NCI-H748 treated with DMSO at 0.1 percent for 48 hours (cell line): Measurements from ENCODE around the gene FABP6.
"Not testable (repeated sequence)": the region's sequence is repeated elsewhere in the genome, so short reads cannot be mapped to it uniquely, and the experiment has no call there.

Source experiments
- DNase-seq: peaks from one replicate; lab custom pipeline; 2025; lab: John Stamatoyannopoulos, UW

Gene FABP6

DNA sequence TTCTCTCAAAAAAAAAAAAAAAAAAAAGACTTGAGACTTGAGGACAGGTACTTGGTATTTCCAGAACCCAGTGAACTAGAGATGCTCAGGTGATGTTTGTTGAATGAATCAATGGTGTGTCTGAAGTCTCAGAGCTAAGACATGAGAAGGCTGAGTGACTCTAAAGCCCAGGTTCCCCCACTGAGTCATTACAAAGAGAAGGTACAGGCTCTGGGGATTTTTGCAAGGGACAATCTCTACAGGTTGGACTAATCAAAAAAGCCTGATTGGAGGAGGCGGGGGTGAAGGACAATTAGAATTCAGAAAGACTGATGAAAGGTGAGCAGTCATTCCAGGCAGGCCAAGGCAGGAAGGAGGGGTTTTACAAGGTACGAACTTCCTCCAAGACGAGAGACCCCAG lies 8.2 kb upstream of the FABP6 start:
- DNase-seq: no peak

GRCh38 chr5:160227012-160227411 lies 2.3 kb upstream of the FABP6 start:
- DNase-seq: no peak

- no peak for DNase-seq
Observed at GRCh38 chr5:160230686-160231527, 1.6 kb downstream of the FABP6 start.

DNA sequence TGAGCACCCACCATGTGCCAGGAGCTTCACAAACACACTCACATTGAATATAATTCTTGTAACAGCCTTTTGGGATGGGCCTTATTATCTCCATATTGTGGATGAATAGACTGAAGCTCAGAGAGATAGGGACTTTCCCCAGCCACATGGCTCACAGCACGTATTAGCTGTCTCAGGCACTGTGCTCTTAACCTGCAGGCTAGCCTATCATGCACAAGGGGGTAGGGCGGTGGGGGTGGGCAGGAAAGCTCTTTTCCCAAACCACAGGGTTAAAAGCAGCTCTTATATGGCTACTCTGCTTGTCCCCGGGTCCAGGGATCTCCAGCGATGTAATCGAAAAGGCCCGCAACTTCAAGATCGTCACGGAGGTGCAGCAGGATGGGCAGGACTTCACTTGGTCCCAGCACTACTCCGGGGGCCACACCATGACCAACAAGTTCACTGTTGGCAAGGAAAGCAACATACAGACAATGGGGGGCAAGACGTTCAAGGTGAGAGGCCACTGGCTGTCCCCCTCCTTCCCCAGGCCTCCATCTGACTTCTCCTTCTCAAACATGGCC lies 2.6 kb downstream of the FABP6 start:
- no peak for DNase-seq

- DNase-seq: no peak
Observed at GRCh38 chr5:160233215-160233614, 3.9 kb downstream of the FABP6 start.

DNA sequence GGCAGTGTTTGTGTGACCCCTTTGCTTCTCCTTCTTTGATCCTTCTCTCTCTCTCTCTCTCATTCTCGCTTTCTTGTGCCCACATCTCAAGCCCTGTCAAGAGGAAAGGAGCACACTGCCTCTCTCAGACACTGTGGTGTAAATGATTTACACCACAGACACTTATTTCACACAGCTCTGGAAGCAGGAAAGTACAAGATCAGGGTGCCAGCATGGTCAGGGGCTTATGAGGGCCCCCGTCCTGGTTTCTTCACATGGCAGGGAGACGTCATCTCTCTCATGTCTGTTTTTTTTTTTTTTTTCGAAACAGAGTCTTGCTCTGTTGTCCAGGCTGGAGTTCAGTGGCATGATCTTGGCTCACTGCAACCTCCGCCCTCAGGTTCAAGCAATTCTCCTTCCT lies 6.4 kb downstream of the FABP6 start:
- DNase-seq: no peak

GRCh38 chr5:160237571-160238093 lies 8.3 kb downstream of the FABP6 start:
- DNase-seq: no peak

GRCh38 chr5:160240350-160240749 lies 11.0 kb downstream of the FABP6 start:
- DNase-seq: no peak

DNA sequence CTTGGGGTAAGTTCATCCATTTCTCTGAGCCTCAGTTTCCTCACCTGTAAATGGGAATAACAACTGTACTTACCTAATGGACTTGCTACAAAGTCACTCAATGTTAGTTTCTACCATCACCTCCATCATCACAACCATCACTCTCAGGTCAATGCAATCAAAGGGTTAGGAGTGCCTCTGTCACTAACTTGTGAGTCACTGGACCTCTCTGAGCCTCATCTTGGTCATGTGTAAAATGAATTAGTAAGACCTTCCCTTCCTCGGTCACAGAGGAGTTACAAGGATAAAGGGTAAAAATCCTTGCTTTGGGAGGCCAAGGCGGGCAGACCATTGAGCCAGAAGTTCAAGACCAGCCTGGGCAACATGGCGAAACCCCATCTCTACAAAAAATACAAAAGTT lies 12.8 kb downstream of the FABP6 start:
- DNase-seq: no peak

DNA sequence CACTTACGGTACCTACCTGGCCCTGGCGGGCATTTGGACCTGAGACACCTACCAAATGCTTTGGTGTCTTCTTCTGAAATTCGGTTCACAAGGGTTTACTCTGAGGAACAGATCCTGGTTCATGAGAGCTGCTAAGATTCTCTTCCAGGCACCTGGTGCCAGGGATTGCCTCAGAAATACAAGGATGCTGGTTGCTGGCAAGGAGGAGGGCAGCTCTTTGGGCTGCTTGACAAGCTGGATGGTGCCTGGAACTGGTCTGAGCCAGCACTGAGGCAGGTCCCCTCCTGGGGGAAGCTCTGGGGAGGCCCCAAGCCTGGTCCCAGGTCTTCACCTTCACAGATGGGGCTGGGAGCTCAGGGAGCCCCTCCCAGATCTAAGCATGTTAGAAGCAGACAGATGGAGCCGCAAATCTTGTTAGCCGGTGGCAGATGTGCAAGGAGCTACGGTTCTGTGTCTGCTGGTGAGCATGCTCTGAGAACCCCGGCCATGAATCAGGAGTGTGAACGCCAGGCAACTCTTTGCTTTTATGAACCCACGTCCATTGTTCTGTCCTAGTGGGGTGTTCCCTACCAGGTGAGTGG lies 16.3 kb downstream of the FABP6 start:
- no peak for DNase-seq

GRCh38 chr5:160249570-160249969 lies 20.3 kb downstream of the FABP6 start:
- DNase-seq: not testable (repeated sequence)

GRCh38 chr5:160250226-160250625 lies 20.9 kb downstream of the FABP6 start:
- DNase-seq: no peak

GRCh38 chr5:160250826-160251225 lies 21.5 kb downstream of the FABP6 start:
- no peak for DNase-seq

- DNase-seq: no peak
Observed at GRCh38 chr5:160251406-160252155, 22.3 kb downstream of the FABP6 start.

DNA sequence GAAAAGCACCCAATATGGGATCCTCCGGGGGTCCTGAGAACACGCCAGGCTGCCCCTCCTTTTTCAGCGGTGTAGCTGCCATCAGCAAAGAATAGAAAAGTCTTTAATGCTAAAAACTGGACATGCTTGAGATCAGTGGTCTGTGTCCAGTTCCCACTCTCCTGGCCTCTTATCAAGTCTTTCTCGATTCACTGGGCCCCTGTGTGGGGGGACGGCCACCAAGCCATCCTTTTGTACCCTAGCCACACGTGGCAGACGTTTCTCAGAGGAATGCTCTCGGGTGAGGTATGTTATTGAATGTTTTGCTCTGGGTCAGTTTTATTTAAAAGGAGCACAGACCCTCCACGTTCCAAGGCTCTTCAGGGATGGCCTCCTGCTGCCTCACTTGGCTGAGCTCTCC lies 23.6 kb downstream of the FABP6 start:
- no peak for DNase-seq

DNA sequence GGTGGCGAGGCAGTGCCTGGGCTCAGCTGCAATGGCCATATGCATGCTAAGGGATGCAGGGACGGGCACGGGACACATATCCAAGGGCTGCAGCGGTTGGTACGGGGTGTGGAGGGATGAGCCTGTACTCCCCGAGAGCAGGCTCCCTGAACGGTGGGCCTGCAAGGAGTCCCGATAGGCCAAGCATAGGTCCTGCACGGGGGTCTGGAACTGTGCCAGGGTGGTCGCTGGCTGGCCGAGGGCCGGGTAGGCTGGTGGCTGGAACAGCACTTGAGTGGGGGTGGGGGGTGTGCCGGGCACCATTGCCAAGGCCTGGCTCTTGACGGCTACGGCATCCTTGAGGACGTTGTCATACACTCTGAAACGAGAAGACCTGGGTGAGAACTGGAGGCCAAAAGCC lies 24.1 kb downstream of the FABP6 start:
- DNase-seq: no peak

DNA sequence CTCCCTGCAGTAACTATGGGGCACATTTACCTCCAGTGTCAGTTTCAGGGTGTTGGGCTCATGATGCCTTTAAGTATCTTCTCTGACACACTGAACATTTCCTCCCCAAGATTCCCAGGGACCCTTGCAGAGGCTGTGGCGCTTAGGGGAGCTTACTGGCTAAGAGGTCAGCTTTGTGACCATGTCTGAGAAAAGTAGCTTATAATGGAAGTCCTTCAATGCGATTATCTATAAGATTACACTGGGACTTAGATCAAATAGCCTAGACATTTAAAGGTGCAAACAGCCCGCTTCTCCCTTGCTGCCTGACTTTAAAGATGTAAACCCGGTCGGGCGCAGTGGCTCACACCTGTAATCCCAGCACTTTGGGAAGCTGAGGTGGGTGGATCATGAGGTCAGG lies 25.4 kb downstream of the FABP6 start:
- DNase-seq: no peak

DNA sequence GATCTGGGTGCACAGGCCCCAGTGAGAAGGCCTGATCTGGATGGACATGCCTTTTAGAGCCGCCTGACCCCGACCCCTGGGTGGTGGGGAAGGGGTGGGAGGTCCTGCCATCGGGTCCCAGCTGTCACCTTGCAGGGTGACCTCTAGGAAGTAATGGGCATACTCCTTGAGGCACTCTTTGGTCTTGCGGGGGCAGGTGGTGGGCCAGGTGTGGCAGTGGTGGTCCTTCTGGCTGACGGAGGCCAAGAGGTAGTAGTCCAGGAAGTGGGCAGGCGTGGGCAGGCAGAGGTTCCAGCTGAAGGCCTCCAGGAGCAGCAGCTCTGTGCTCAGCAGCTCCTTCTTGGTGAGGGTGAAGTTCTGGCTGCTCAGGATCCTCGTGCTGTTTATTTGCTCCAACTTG lies 30.0 kb downstream of the FABP6 start:
- no peak for DNase-seq

GRCh38 chr5:160260006-160260775 lies 30.9 kb downstream of the FABP6 start:
- no peak for DNase-seq

DNA sequence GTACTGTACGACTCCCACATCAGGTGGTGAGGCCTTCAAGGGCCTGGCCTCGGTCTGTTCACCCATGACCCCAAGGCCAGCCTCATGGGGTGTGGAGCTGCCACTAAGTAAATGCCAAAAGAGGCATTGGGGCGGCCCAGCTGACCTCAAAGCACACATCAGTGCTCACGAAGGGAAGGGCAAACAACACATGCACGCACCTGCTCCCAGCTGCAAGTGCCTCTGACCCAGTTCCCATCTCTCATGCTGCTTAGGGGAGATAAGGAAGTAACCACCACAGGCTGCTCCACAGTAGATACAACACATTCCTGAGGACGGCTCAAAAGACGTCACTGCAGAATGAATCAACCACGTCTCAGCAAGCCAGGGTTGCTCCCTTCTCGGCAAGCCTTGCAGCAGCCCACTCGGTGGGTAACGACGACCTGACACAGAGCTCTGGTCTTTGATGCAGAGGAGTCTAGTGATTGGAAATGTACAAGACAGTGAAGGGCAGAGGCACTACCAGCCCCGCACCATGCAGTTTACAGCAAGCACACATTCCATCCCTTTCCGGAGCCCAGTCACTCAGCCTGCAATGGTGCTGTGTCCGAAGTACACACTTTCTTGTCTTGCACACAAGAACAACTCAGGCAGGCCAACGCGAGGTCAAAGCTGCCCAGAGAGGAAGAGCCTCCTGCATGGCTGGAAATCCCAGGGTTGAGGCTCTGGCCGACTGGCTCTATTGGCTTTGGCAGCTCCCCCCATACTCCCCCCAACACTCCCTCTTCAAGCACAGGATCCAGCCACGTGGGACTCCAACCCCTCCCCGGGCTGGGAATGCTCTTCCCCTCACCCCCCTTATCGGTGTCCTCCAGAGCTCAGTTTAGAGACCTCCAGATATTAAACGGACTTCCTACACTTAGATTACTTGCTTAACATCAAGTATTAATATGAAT lies 31.8 kb downstream of the FABP6 start:
- DNase-seq: no peak
